ENCODE measurements around the gene ZFAND3. TPM values are rescaled to one million over a fixed set of nuclear protein-coding genes. Genes with fewer than 3 reads are reported as not detected.

The ZFAND3 gene
- total RNA-seq, 1 experiment from 2014 or later = 47.2 TPM

GRCh38 chr6:38163186-38164130, 343.9 kb downstream of the ZFAND3 start:
- Histone ChIP-seq H3K4me2 (ENCODE audit: low read length) (no peak overlapping the region), H3K27me3 (ENCODE audit: insufficient read depth, low read length) (no peaks in the 10 kb centered on the region), H3K4me1 (ENCODE audit: control insufficient read depth in 1 of 2, insufficient read depth in 2 of 2, low read length in 2 of 2) (no peaks in the 10 kb centered on the region), H3K9me2 (ENCODE audit: insufficient read depth) (no peaks in the 10 kb centered on the region), H3K36me3 (ENCODE audit: control insufficient read depth in 1 of 2, insufficient read depth in 2 of 2, low read length in 2 of 2) (no peaks in the 10 kb centered on the region), H4K20me1 (ENCODE audit: insufficient read depth) (no peaks in the 10 kb centered on the region), H3K9ac (ENCODE audit: low read length) (no peak overlapping the region), H3K27ac (ENCODE audit: low read depth, low read length) (no peak overlapping the region), H3K9me3 (ENCODE audit: control insufficient read depth in 1 of 2, insufficient read depth in 1 of 2, low read depth in 1 of 2, low read length in 2 of 2) (no peaks in the 10 kb centered on the region), H3K4me3 (replicated peaks in 1 of 2; ENCODE audit: low read depth in 1 of 2, low read length in 2 of 2) (no peak overlapping the region), H2AFZ (ENCODE audit: low read depth, low read length, poor library complexity, severe bottlenecking) (no peak overlapping the region), H3K79me2 (ENCODE audit: insufficient read depth, low read length) (no peaks in the 10 kb centered on the region)
- ATAC-seq (peak; percentile 17; the same call in 1 of the 2 replicates), DNase-seq (ENCODE audit: low read depth, low spot score) (no peak)
- ChIA-PET CTCF (no interaction called here), POLR2A (no interaction called here), RAD21 (ENCODE audit: low non-redundant PET in 1 of 2, low total read pairs in 2 of 2, uncharacterized antibody in 2 of 2, unreplicated experiment in 2 of 2) (no interaction called here)
- intact Hi-C loops (cut with micrococcal nuclease) = no loop called here
- no TSS peak for BruUV-seq (replicated peaks)
- TF ChIP-seq EZH2 (IDR thresholded peaks at IDR 0.05) (no peak), POLR2A (IDR thresholded peaks at IDR 0.05; ENCODE audit: borderline replicate concordance, extremely low read depth, insufficient read depth, insufficient read length) (no peak), ZBTB33 (IDR thresholded peaks at IDR 0.05; ENCODE audit: extremely low read depth, insufficient replicate concordance, low read length) (no peak), RAD21 (IDR thresholded peaks at IDR 0.05; ENCODE audit: low read depth) (no peak), JUND (IDR thresholded peaks at IDR 0.05) (no peak), ATF3 (IDR thresholded peaks at IDR 0.05) (no peak)

GRCh38 chr6:38164131-38164481, 344.6 kb downstream of the ZFAND3 start:
- Histone ChIP-seq H2AFZ (ENCODE audit: low read depth, low read length, poor library complexity, severe bottlenecking) (no peak overlapping the region), H3K36me3 (ENCODE audit: control insufficient read depth in 1 of 2, insufficient read depth in 2 of 2, low read length in 2 of 2) (no peaks in the 10 kb centered on the region), H3K9me3 (ENCODE audit: control insufficient read depth in 1 of 2, insufficient read depth in 1 of 2, low read depth in 1 of 2, low read length in 2 of 2) (no peaks in the 10 kb centered on the region), H3K4me1 (ENCODE audit: control insufficient read depth in 1 of 2, insufficient read depth in 2 of 2, low read length in 2 of 2) (no peaks in the 10 kb centered on the region), H4K20me1 (ENCODE audit: insufficient read depth) (no peaks in the 10 kb centered on the region), H3K9me2 (ENCODE audit: insufficient read depth) (no peaks in the 10 kb centered on the region), H3K9ac (ENCODE audit: low read length) (no peak overlapping the region), H3K27me3 (ENCODE audit: insufficient read depth, low read length) (no peaks in the 10 kb centered on the region), H3K79me2 (ENCODE audit: insufficient read depth, low read length) (no peaks in the 10 kb centered on the region), H3K4me3 (replicated peaks in 1 of 2; ENCODE audit: low read depth in 1 of 2, low read length in 2 of 2) (no peak overlapping the region), H3K4me2 (ENCODE audit: low read length) (no peak overlapping the region), H3K27ac (ENCODE audit: low read depth, low read length) (no peak overlapping the region)
- POLR2A ChIA-PET = no interaction called here
- ATAC-seq (no peak), DNase-seq (ENCODE audit: low read depth, low spot score) (no peak)
- RAD21 ChIA-PET (ENCODE audit: low non-redundant PET in 1 of 2, low total read pairs in 2 of 2, uncharacterized antibody in 2 of 2, unreplicated experiment in 2 of 2) = no interaction called here
- no TSS peak for BruUV-seq (replicated peaks)
- CTCF ChIA-PET = no interaction called here
- intact Hi-C loops (cut with micrococcal nuclease) = no loop called here
- TF ChIP-seq YY1 (IDR thresholded peaks at IDR 0.05; ENCODE audit: extremely low read depth, insufficient replicate concordance, low read depth, low read length) (no peak), ZFX (IDR thresholded peaks at IDR 0.05) (no peak), SIN3A (IDR thresholded peaks at IDR 0.05; ENCODE audit: low read depth) (no peak), SRF (IDR thresholded peaks at IDR 0.05; ENCODE audit: low read depth) (no peak), ZBTB33 (IDR thresholded peaks at IDR 0.05; ENCODE audit: extremely low read depth, insufficient replicate concordance, low read length) (no peak), EZH2phosphoT487 (IDR thresholded peaks at IDR 0.05; ENCODE audit: borderline replicate concordance) (no peak), MAX (IDR thresholded peaks at IDR 0.05) (no peak), CTCF (IDR thresholded peaks at IDR 0.05 in 2 of 3, conservative IDR thresholded peaks at IDR 0.05 in 1 of 3; ENCODE audit: borderline replicate concordance in 1 of 3, insufficient read depth in 1 of 3, low read depth in 2 of 3, low read length in 2 of 3) (no peak)
